ENCODE measurements around the gene FHAD1.

GRCh38 chr1:15409388-15410222 is 162.6 kb downstream of the FHAD1 start, which contains the start of gene EFHD2:
- TF ChIP-seq EP300 (IDR thresholded peaks at IDR 0.05; ENCODE audit: borderline replicate concordance in 1 of 2, control insufficient read depth in 1 of 2, low read depth in 2 of 2, low read length in 2 of 2), result no peak
- TF ChIP-seq REST (IDR thresholded peaks at IDR 0.05; ENCODE audit: low read depth, low read length), result no peak
- TF ChIP-seq, protein P1, sequence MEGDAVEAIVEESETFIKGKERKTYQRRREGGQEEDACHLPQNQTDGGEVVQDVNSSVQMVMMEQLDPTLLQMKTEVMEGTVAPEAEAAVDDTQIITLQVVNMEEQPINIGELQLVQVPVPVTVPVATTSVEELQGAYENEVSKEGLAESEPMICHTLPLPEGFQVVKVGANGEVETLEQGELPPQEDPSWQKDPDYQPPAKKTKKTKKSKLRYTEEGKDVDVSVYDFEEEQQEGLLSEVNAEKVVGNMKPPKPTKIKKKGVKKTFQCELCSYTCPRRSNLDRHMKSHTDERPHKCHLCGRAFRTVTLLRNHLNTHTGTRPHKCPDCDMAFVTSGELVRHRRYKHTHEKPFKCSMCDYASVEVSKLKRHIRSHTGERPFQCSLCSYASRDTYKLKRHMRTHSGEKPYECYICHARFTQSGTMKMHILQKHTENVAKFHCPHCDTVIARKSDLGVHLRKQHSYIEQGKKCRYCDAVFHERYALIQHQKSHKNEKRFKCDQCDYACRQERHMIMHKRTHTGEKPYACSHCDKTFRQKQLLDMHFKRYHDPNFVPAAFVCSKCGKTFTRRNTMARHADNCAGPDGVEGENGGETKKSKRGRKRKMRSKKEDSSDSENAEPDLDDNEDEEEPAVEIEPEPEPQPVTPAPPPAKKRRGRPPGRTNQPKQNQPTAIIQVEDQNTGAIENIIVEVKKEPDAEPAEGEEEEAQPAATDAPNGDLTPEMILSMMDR (IDR thresholded peaks at IDR 0.05 in 2 of 3, conservative IDR thresholded peaks at IDR 0.05 in 1 of 3; ENCODE audit: control insufficient read depth in 2 of 3, extremely low read depth in 1 of 3, insufficient read depth in 1 of 3, low read depth in 3 of 3, low read length in 3 of 3), result no peak
- peak; percentile 94 for TF ChIP-seq POLR2A (IDR thresholded peaks at IDR 0.05; ENCODE audit: low read depth, low read length)
- TF ChIP-seq NFYB (IDR thresholded peaks at IDR 0.05; ENCODE audit: insufficient read depth, low read depth, low read length), result no peak
- no peak for TF ChIP-seq CHD4 (IDR thresholded peaks at IDR 0.05)
- TF ChIP-seq, protein P2, sequence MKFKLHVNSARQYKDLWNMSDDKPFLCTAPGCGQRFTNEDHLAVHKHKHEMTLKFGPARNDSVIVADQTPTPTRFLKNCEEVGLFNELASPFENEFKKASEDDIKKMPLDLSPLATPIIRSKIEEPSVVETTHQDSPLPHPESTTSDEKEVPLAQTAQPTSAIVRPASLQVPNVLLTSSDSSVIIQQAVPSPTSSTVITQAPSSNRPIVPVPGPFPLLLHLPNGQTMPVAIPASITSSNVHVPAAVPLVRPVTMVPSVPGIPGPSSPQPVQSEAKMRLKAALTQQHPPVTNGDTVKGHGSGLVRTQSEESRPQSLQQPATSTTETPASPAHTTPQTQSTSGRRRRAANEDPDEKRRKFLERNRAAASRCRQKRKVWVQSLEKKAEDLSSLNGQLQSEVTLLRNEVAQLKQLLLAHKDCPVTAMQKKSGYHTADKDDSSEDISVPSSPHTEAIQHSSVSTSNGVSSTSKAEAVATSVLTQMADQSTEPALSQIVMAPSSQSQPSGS (IDR thresholded peaks at IDR 0.05; ENCODE audit: low read length), result no peak
- TF ChIP-seq HDAC6 (IDR thresholded peaks at IDR 0.05; ENCODE audit: unreplicated experiment), result peak; percentile 58
- no peak for TF ChIP-seq FOXM1 (IDR thresholded peaks at IDR 0.05; ENCODE audit: low read depth, low read length)
